ENCODE results near the gene COL9A3.

The COL9A3 gene

GRCh38 chr20:62786157-62786556 lies 30.7 kb upstream of the COL9A3 start:
- DNase-seq (ENCODE audit: insufficient read length, low spot score) (no peak), FAIRE-seq (no peak)
- TF ChIP-seq POLR2A (IDR thresholded peaks at IDR 0.05; ENCODE audit: low read depth, low read length), result no peak

GRCh38 chr20:62787321-62787720 lies 29.5 kb upstream of the COL9A3 start:
- no peak for DNase-seq (ENCODE audit: insufficient read length, low spot score)
- FAIRE-seq, result no peak
- TF ChIP-seq POLR2A (IDR thresholded peaks at IDR 0.05; ENCODE audit: low read depth, low read length), result no peak

GRCh38 chr20:62787866-62788265 lies 29.0 kb upstream of the COL9A3 start:
- DNase-seq (ENCODE audit: insufficient read length, low spot score) (no peak), FAIRE-seq (no peak)
- TF ChIP-seq POLR2A (IDR thresholded peaks at IDR 0.05; ENCODE audit: low read depth, low read length), result no peak

- TF ChIP-seq POLR2A (IDR thresholded peaks at IDR 0.05; ENCODE audit: low read depth, low read length), result no peak
- no peak for FAIRE-seq
- no peak for DNase-seq (ENCODE audit: insufficient read length, low spot score)
Measured at GRCh38 chr20:62788607-62789006, 28.2 kb upstream of the COL9A3 start.

GRCh38 chr20:62790075-62790474 lies 26.8 kb upstream of the COL9A3 start:
- TF ChIP-seq POLR2A (IDR thresholded peaks at IDR 0.05; ENCODE audit: low read depth, low read length), result no peak
- DNase-seq (ENCODE audit: insufficient read length, low spot score) (no peak), FAIRE-seq (no peak)

- FAIRE-seq (no peak), DNase-seq (ENCODE audit: insufficient read length, low spot score) (peak; percentile 90)
- no peak for TF ChIP-seq POLR2A (IDR thresholded peaks at IDR 0.05; ENCODE audit: low read depth, low read length)
Measured at GRCh38 chr20:62791301-62792181, 25.3 kb upstream of the COL9A3 start.

GRCh38 chr20:62792182-62792939 lies 24.5 kb upstream of the COL9A3 start:
- DNase-seq (ENCODE audit: insufficient read length, low spot score) (peak; percentile 72), FAIRE-seq (no peak)
- no peak for TF ChIP-seq POLR2A (IDR thresholded peaks at IDR 0.05; ENCODE audit: low read depth, low read length)

- TF ChIP-seq POLR2A (IDR thresholded peaks at IDR 0.05; ENCODE audit: low read depth, low read length), result no peak
- no peak for DNase-seq (ENCODE audit: insufficient read length, low spot score)
- FAIRE-seq, result no peak
Measured at GRCh38 chr20:62792940-62793756, 23.7 kb upstream of the COL9A3 start.

GRCh38 chr20:62793757-62794006 lies 23.2 kb upstream of the COL9A3 start:
- no peak for FAIRE-seq

GRCh38 chr20:62794007-62794724 lies 22.7 kb upstream of the COL9A3 start:
- no peak for FAIRE-seq
- peak; percentile 77 for TF ChIP-seq POLR2A (IDR thresholded peaks at IDR 0.05; ENCODE audit: low read depth, low read length)
- DNase-seq (ENCODE audit: insufficient read length, low spot score), result peak; percentile 96

More at GRCh38 chr20:62793757-62794006, 23.2 kb upstream of the COL9A3 start:
- TF ChIP-seq POLR2A (IDR thresholded peaks at IDR 0.05; ENCODE audit: low read depth, low read length), result no peak
- DNase-seq (ENCODE audit: insufficient read length, low spot score), result no peak

- TF ChIP-seq POLR2A (IDR thresholded peaks at IDR 0.05; ENCODE audit: low read depth, low read length), result peak; percentile 63
- FAIRE-seq, result no peak
- peak; percentile 69 for DNase-seq (ENCODE audit: insufficient read length, low spot score)
Measured at GRCh38 chr20:62795023-62795761, 21.7 kb upstream of the COL9A3 start.

- TF ChIP-seq POLR2A (IDR thresholded peaks at IDR 0.05; ENCODE audit: low read depth, low read length), result no peak
- DNase-seq (ENCODE audit: insufficient read length, low spot score) (no peak), FAIRE-seq (no peak)
Measured at GRCh38 chr20:62796699-62797491, 20.0 kb upstream of the COL9A3 start.

Data from H54 (cell line).